8988T (cell line): ENCODE results near the gene PTPRU.
"Not testable (repeated sequence)": the region's sequence is repeated elsewhere in the genome, so short reads cannot be mapped to it uniquely, and the experiment has no call there.

Experiments
- DNase-seq: peaks from one replicate; pipeline ENCODE4 v3.0.0; 2011

The PTPRU gene

DNA sequence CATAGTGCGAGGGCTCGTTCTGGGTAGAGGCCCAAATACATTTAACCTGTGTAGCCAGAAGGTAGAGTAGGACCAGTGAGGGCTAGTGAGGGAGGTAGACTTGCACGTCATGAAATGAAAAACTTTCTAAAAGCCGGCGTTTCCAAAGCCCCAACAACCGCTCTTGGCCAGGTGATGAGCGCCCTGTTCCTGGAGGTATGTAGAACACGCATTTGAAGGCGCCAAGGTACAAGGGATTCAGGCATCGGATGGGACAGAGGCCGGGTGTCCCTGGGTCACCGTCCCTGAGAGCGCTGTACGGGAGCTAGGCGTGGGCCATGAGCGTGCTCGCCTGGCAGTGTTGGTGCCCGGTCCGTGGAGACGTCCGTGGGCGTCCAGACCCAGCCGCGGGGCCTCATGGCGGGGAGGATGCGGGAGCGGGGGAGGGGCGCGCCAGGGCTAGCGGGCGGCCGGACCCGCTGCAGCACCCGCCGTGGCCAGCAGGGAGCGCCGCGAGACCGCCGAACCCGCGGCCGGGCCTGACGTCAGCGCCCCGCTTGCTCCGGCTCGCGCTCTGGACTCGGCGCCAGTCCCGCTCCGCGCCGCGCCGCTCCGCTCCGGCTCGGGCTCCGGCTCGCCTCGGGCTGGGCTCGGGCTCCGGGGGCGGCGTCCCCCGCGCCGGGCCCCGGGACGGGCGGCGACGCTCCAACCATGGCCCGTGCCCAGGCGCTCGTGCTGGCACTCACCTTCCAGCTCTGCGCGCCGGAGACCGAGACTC, at the start of gene PTPRU:
TSS of gene PTPRU (plus strand) at position 568 of the 757 bp plus-strand sequence. CDS start at position 691, 123 bp downstream.
- DNase-seq, result peak; percentile 91

DNA sequence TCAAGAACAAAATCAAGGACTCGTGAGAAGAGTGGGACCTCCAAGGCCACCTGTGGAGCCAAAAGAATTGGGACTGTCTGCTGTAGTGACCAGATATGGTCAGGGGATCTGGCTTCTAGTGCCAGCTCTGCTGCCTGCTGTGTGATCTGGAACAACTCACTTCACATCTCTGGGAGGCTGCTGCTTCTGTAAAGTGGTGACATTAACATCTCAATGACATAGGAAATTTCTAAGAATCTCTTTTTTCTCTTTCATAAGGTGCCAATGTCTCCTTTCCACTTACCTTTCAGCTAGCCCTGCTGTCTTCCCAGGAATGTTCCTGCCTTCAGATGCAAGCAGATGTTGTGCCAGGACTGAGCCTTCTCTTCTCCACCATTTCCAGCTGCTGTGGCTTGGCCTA, 49.6 kb upstream of the PTPRU start:
- no peak for DNase-seq

DNA sequence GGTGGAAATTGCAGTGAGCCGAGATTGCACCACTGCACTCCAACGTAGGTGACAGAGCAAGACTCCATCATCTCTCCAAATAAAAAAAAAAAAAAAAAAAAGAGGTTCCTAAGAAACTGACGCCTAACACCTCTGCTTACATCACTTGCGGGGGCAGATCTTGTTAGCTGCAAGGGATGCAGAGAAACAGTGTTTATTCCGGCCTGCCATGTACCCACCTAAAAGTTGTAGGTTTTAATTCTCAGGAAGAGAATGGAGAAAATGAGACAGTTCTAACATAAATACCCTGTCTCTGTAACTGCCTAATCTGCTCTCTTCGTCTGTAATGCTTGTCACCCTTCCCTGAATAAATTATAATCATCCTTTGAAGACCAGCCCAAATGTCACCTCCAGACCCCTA, 45.6 kb upstream of the PTPRU start:
- no peak for DNase-seq

DNA sequence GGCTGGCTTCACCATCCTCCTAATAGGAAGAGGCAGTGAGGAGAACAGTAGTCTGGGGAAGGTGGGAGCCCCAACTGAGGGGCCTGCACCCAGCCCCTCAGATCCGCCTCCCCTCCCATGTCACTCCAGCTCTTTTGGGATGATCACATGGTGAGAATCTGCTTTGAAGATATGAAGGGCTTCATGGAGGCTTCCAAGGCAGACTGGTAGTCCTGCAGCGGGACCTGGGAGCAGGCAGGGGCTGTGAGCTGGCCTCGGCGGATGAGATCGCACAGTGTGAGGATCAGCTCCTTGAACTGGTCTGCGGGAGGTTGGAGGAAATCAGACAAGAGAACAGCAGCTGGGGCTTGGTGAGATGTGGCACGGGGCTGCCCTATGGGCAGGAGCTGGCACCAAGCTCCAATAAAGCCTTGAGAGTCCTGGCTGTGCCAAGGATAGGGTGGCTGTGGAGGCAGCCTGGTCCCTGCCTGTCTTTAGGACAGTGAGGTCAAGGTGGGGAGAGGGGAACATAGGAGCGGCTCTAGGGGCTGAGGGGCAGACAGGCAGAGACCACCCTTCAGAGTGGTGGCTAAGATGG, 42.4 kb upstream of the PTPRU start:
- no peak for DNase-seq

DNA sequence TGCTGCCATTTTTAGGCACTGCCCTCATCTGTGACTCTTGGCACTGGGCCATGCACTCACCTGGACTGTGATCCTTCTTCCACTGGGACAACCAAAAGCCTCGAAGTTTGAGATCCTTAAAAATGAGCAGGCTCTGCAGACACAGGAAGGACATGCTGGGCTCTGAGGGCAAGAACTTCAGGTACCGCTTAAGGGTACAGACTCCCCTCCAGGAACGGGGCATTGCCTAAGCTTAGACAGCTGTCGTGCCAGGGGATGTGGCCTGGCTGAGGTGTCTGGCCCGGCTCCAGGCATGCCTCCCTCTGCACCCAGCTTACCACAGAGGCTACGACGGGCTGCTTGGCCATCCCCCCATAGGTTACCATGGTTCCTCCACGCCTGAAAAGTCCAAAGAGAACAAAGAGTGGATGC, 40.4 kb upstream of the PTPRU start:
- no peak for DNase-seq

DNA sequence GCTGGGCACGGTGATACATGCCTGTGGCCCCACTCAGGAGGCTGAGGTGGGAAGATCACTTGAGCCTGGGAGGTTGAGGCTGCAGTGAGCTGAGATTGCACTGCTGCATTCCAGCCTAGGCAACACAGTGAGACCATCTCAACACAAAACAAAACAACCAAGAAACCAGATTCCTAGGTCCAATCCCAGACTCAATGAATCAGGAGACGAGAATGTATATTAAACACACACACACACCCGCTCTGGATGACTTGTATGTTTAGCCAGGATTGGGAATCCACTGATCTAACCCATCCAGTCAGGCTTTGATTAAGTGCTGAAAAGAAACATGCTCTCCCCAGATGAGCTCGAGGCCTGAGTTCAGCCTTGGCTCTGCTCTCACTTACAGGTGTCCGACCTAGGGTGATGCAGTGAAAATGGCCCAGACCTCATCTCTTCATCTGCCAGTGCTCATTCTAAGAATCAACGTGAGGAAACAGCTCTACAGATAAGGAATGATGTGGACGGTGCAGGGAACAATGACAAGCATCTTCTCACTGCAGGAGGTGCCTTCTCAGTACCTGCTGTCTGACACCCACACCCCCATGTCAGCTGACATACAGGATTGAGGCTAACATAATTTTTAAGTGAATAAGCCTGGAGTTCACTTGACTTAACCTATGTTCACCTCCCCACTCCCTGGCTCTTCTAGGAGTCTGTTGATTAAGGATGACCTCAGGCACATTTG, 39.3 kb upstream of the PTPRU start:
- DNase-seq, result no peak

DNA sequence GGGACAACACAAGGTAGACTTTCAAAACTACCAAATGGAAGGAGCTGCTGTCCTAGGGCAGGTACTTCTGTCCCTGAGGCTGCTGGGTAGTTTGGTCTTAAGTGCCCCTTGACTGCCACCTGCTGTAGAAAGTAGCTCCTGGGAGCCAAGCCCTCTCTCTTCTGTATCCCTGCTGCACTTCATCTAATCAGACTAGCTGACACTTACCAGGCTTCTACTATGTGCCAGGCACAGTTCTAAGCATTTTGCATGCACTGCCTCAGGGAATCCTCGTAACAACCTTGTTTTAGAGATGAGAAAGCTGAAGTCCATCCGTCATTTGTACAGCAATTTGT, 38.8 kb upstream of the PTPRU start:
- peak; percentile 40 for DNase-seq

DNA sequence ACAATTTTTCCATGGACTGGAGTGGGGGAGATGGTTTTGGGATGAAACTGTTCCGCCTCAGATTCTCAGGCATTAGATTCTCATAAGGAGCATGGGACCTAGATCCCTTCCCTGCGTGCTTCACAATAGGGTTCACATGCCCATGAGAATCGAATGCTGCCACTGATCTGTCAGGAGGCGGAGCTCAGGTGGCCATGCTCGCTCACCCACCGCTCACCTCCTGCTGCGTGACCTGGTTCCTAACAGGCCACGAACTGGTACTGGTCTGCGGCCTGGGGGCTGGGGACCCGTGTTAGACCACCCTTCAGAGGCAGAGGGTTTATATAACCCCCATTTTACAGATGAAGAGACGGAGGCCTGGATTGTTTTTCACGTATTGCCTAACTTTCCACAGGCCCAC, 38.3 kb upstream of the PTPRU start:
- DNase-seq, result no peak

DNA sequence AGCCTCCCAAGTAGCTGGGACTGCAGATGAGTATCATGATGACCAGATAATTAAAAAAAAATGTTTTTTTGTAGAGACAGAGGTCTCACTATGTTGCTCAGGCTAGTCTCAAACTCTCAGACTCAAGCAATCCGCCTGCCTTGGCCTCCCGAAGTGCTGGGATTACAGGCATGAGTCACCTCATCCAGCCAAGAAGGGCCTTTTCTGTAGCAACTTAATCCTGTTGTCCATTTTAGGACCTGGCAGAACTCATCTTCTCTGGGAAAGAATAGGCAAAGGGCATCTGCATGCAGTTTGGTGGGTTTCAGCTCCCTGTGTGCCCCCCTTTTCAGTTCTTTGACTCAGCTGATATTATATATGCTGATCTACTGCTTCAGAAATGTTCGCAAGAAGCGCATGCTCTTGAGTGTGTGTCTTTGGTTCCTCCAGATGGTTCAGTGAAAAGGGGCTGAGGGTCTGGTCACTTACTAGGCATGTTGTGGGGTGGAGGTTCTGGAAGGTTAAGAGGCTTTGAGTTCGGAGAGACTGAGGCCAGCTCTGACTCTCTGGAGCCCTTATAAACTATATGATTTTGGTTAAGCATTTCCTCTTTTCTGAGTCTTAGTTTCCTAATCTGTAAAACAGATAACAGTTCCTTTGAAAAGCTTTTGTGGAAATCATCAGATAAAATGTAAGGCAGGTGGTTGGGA, 35.3 kb upstream of the PTPRU start:
- DNase-seq, result no peak

DNA sequence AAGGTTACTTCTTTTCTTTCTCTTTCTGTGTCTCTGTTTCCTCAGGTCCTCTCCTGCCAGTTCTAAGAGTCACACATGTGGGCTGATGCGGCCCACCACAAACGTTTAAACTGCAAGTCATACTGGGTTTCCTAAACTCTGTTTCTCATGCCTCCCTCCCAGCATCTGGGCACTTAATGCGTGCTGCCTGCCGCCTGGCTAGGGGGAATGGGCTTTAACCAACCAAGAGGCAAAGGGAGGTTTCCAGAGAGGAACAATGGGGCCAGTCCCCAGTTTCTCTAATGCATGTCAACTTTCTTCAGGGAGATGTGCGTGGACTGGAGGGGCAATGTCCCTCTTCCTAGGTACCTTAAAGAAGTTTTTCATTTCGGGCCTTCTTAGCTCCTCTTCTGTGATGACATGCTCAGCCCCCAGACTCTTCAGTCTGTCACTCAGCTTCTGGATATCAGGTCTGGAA, 34.7 kb upstream of the PTPRU start:
- DNase-seq, result no peak

DNA sequence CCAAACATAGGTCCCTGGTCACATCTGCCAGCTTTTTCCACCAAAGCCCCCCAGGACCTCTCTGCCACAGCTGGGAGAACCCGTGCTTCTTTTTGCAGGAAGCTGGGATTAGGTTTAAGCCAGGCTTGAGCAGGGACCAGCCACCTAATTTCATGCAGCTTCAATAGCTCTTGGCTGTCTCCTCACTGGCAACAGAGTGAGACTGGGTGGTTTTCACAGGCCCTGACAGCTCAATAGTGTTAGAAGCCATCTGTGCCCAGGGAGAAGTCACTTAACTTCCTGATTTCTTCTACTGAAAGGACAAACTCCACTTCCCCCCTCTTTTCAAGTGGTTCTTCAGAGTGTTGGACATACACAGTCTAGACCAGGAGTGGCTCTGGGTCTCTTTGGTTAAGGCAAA, 34.3 kb upstream of the PTPRU start:
- no peak for DNase-seq

DNA sequence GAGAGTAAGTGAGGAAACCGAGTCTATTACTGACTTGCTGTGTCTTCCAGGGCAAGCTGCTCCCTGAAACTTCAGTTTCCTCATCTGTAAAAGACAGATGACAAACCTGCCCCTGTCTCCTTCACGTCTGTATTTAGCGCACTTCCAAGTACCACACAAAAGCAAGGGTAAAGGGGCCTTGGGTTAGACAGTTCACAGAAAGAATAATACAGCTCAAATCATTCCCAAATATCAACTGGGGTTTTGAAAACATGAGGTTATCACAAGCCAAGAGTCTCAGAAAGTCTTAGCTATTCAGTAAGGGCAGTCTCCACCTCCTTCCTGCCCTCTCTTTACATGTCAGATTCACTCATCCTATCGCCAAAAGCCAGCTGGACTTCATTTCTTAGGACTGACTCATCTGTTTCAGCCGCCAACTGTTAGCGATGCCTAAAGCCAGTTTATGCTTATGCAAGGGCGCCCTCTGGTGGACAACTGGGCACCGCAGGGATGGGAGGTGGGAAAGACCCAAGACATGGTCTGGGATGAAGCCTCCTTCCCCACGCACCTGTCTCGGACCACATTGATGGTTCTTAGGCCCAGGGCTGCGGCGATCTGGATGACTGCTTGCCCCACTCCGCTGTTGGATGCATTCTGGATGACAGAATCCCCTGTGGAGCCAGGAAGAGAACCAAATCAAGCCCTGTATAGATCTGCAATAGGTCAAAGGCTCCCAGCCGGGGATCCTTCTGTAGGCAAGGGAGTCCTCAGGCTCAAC, 33.6 kb upstream of the PTPRU start:
- DNase-seq, result peak; percentile 57

DNA sequence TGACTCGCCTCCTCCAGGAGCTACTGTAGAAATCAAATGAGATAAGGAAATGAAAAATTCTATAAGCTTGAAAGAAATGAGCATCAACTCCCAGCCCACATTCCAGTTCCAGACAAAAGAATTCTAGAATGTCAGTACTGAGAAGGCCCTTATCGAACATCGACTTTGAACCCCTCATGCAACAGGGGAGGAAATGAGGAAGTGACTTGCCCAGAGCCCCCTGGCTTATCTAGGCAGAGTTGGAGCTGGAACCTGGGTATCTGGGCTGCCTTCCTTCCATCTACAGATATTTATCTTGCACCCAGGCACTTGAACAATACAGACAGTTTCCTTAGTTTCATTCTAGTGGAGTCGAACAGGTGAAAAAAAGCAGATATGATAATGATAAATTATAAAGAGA, 27.9 kb upstream of the PTPRU start:
- DNase-seq, result no peak

DNA sequence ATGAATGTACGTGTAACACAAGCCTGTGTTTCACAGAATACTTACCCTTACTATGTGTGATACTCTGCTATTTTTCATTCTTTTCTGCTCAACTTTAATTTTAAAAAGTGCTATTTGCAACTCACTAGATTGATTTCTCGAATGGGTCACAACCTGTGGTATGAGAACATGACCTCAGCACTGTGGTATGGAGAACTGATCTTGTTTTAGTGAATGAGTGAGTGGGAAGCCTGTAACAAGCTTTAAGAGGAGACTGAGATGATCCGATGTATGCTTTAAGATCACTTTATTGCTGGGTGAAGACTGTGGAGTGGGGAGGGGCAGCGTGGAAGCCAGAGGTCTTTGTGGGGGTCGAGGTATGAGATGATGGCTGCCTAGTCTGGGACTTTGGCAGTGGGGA, 27.1 kb upstream of the PTPRU start:
- DNase-seq, result no peak

DNA sequence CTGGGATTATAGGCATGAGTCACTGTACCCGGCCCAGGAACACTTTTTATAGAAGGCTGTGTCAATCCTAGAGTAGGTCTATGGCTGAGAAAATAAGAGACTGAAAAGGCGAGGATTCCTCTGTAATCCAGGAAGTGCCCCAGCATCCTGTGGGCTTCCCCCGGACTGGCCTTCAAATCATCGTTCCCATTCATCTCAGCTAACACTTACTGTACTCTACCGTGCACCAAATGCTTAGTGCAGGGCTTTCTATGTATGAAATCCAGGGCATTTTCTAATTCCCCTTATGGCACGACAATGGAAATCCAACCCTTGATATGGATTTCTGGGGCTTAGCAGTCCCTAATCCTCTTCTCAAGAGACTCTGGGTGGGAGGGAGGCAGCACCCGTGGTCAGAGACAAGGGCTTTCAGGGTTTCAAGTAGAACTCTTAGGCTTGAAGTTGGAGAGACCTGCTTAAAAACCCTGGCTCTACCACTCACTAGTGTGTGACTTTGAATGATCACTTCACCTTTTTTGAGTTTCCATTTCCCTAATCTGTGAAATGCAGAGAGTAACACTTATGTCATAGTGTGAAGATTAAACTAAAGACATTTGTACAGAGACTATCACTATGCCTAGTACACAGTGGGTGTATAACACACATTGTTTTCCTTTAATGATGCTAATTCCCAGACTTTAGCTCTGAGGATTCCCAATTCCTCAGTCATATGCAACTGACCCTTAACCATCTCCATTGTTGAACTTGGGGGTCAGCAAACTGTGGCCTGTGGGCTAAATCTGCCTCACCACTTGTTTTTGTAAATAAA, 25.8 kb upstream of the PTPRU start:
- DNase-seq, result no peak

DNA sequence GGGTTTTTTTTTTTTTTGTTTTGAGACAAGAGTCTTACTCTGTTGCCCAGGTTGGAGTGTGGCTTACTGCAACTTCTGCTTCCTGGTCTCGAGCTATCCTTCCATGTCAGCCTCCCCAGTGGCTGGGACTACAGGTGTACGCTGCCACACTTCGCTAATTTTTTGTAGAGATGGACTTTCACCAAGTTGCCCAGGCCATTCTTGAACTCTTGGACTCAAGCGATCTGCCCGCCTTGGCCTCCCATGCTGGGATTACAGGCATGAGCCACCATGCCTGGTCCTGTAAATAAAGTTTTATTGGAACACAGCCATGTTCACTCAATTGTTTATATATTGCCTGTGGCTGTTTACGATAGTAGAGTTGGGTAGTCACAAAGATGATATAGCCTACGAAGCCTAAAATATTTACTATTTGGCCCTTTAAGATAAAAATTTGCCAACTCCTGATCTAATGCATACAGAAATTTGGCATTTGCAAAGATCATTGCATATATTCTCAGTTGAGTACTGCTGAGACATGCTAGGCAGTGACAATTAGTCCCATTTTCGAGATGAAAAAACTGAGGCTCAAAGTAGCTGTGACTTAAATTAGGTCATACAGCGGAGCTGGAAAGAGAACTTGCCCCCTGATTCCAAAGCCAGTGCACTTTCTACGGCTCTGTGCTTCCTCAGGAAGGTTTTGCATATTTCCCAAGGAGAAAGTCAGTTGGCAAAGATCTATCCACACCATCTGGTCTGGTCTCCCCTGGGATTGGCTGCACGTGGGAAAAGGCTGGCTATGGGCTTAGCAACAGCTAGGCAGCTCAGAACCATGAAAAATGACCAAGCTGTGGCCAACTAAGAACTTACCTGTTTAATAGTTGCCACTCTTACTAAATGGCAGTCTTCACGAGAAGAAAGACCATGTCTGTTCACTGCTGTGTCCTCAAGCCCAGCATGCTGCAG, 25.0 kb upstream of the PTPRU start:
- no peak for DNase-seq

DNA sequence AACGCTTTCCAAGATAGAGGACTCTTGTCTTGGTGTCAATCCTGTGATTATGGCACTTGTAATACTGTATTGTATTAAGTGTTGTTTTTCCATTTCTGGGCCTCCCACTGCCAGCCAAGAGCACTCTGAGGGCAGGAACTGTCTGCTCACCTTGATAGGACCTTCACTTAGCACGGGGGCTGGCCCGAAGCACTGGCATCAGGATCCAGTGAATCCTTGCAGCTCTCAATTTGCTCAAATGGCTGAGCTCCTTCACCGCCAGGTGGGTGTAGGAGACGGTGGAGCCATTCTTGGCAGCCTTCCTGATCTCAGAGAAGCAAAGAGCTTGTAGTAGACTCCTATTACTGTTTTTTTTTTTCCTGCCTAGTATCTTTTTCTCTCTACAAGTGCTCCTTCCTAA, 23.3 kb upstream of the PTPRU start:
- no peak for DNase-seq

DNA sequence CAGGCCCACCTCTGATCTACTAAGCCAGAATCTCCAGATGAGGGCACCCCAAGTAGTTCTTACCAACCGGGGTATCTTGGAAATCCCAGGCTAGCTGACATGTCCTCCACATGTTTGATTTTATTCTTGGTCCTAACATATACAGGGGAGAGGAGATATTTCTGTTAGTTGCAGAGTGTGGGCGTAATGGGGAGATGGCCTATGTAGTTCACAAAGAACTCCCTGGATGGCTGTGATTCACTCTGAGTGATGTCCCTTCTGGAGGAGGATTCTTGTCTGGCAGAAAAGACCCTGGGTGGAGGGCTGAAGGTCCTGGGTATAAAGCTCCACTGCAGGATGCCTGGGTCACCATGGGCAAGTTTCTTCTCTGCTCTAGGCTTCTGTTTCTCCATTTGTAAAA, 18.7 kb upstream of the PTPRU start:
- DNase-seq, result no peak

DNA sequence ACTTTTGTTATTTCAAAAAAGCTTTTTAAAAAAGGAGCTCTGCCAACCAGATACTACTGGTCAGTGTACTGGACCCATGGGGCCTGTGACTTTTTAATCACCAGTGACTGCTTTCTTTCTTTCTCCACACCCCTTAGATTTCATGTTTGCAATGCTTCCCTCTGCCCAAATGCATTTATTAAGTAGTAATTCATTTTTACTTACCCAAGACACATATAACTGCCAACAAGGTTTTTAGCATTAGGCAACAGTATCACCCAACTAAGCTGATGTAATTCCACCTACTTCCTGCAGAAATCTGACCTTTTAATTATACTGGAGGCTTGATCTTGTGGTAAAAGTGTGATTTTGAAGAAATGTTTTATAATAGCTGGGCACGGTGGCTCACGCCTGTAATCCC, 18.1 kb upstream of the PTPRU start:
- DNase-seq, result no peak

DNA sequence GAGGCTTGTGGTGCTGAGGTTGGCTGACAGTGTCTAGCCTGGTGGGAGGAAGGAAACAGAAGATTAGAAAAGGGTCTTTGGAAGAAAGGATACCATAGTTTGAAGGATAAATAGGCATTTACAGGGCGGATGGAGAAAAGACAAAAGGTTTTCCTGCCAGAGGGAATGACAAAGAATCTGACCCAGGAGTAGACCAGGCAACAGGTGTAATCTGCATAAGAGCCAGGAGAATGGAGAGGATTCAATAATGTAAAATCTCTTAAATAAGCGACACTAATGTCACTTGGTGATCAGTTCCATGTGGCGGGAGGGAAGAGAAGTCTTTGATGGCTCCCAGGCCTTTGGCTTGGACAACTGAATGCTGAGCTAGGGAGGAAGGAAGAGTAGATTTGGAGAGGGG, 15.0 kb upstream of the PTPRU start:
- DNase-seq, result no peak

DNA sequence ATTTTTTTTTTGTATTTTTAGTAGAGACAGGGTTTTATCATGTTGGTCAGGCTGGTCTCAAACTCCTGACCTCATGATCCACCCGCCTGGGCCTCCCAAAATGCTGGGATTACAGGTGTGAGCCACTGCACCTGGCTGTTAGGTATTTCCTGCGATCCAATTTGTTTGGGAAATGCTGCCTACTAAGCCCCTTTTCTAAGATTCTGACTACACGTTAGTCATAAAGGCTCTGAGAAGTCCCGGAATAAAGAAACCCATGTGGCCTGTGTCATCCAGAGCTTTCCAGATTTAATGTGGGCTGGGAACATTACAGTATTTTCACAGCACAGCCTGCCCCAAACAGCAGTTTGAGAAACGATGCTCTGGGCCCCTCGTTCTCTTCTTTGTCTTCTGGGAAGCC, 14.1 kb upstream of the PTPRU start:
- not testable (repeated sequence) for DNase-seq
